ENCODE results near the gene MUC20. TPM values are rescaled to one million over a fixed set of nuclear protein-coding genes. Genes with fewer than 3 reads are reported as not detected.
"Not testable (repeated sequence)": the region's sequence is repeated elsewhere in the genome, so short reads cannot be mapped to it uniquely, and the experiment has no call there.

MUC20 gene
- total RNA-seq, 1 donor from 2014 or later: 0.21 TPM

DNA sequence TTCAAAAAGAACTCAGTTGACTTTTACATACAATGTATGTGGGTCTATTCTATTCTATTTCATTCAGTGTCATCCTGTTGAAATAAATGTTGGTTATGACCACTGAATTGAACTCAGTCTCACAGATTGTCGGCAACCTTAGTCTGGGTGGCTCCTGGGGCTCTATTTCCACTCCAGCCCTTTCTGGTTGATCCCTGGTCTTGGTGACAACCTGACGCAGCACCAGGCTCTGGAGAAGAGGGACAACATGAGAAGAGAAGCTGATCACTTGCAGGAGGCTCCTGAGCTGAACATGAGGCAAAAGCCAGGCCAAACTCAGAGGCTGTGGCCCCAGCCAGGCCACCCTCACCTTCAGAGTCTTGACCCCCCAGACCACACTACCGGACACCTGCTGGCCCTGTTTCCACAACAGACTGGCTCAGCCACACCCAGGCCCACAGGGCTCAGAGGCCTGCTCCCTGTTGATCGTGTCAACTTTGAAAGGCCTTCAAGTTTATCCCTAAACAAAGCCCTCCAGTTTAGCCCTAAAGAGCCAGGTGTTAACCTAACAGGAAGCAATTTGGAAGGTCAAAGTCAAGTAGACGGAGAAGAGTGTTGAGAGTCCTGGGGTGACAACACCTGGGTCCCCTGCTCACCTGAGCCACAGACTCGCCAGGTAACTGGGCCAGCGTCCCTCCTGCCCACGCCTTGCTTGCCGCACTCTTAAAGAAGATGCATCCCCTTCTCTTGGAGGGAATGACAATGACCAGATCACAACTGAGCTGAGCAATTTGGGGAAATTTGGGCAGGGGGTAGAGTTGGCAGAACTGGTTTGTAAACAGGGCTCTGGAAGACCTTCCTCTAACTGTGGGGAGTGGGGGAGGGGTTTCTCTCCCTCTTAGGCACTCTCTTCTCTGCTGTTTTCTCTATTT is 15.4 kb upstream of the MUC20 start:
- peaks cover 4% of the 10 kb centered on the region for H3K4me1 Mint-ChIP-seq (ENCODE audit: unreplicated experiment)
- H3K36me3 Mint-ChIP-seq (ENCODE audit: low read depth, unreplicated experiment): peaks cover 4% of the 10 kb centered on the region
- no peaks in the 10 kb centered on the region for H3K9me3 Mint-ChIP-seq (ENCODE audit: unreplicated experiment)
- H3K4me3 Mint-ChIP-seq (ENCODE audit: unreplicated experiment): no peak overlapping the region
- H3K27me3 Mint-ChIP-seq (ENCODE audit: unreplicated experiment): peaks cover 7% of the 10 kb centered on the region
- no peak overlapping the region for H3K27ac Mint-ChIP-seq (ENCODE audit: unreplicated experiment)
- TF ChIP-seq, protein P1, sequence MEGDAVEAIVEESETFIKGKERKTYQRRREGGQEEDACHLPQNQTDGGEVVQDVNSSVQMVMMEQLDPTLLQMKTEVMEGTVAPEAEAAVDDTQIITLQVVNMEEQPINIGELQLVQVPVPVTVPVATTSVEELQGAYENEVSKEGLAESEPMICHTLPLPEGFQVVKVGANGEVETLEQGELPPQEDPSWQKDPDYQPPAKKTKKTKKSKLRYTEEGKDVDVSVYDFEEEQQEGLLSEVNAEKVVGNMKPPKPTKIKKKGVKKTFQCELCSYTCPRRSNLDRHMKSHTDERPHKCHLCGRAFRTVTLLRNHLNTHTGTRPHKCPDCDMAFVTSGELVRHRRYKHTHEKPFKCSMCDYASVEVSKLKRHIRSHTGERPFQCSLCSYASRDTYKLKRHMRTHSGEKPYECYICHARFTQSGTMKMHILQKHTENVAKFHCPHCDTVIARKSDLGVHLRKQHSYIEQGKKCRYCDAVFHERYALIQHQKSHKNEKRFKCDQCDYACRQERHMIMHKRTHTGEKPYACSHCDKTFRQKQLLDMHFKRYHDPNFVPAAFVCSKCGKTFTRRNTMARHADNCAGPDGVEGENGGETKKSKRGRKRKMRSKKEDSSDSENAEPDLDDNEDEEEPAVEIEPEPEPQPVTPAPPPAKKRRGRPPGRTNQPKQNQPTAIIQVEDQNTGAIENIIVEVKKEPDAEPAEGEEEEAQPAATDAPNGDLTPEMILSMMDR (IDR thresholded peaks at IDR 0.05; ENCODE audit: unreplicated experiment): no peak
- no peak for DNase-seq (ENCODE audit: low spot score)

DNA sequence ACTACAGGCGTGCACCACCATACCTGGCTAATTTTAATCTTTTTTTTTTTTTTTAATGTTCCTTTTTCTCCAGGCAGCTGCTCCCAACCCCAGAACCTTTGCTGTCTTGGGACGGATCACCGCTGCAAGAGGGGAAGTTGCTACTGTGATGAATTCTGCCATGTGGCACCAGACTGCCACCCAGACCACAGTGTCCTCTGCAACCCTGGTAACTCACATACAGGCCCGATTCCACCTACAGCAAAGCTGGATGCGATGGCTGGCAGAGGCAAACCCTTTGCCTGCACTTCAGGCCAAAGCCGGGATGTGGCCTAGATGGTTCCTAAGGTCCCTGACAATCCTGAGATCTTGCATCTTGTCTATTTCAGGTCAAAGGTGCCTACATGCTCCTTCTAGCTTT is 12.7 kb upstream of the MUC20 start:
- peaks cover 4% of the 10 kb centered on the region for H3K36me3 Mint-ChIP-seq (ENCODE audit: low read depth, unreplicated experiment)
- peaks cover 7% of the 10 kb centered on the region for H3K27me3 Mint-ChIP-seq (ENCODE audit: unreplicated experiment)
- peaks cover 4% of the 10 kb centered on the region for H3K4me1 Mint-ChIP-seq (ENCODE audit: unreplicated experiment)
- H3K27ac Mint-ChIP-seq (ENCODE audit: unreplicated experiment): no peak overlapping the region
- no peak for DNase-seq (ENCODE audit: low spot score)
- TF ChIP-seq, protein P1 (IDR thresholded peaks at IDR 0.05; ENCODE audit: unreplicated experiment): no peak
- no peaks in the 10 kb centered on the region for H3K9me3 Mint-ChIP-seq (ENCODE audit: unreplicated experiment)
- H3K4me3 Mint-ChIP-seq (ENCODE audit: unreplicated experiment): no peak overlapping the region

DNA sequence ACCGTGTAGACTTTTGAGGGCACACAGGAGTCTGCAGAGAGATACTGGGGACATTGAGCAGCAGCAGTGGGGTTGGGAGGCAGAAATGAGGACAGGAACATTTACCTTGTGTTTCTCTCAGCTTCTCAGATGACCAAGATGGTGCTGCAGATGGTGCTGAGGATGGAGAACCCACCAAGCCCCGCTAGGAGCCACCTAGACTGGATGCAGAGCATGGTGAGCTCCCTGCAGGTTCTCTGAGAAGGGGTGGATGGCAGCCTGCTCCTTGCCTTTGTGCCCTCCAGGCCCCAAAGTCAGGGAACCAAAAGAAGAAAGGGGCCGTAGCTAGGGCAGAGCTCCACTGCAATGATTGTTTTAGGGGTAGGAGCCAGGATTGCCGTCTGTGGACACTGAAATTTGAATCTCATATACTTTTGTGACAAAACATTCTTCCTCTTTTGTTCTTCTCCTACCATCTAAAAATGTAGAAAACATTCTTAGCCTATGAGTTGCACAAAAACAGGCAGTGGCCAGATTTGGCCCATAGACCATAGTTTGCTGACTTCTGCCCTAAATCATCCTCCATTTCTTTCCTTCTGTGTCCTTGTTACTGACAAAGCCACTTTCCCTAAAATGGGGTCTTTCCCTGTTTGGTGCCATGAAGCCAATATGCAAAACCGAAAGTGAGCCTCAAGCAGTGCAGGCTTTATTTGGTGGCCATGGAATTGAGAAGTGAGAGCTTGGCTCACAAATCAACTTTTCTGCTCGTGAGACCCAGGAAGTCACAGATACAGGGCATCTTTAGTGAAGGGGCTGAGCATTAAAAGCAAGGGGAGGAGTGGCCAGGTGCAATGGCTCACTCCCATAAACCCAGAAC is 11.9 kb upstream of the MUC20 start:
- peaks cover 4% of the 10 kb centered on the region for H3K36me3 Mint-ChIP-seq (ENCODE audit: low read depth, unreplicated experiment)
- no peak overlapping the region for H3K4me3 Mint-ChIP-seq (ENCODE audit: unreplicated experiment)
- H3K9me3 Mint-ChIP-seq (ENCODE audit: unreplicated experiment): no peaks in the 10 kb centered on the region
- no peak overlapping the region for H3K27ac Mint-ChIP-seq (ENCODE audit: unreplicated experiment)
- peaks cover 4% of the 10 kb centered on the region for H3K4me1 Mint-ChIP-seq (ENCODE audit: unreplicated experiment)
- TF ChIP-seq, protein P1 (IDR thresholded peaks at IDR 0.05; ENCODE audit: unreplicated experiment): no peak
- no peak for DNase-seq (ENCODE audit: low spot score)
- peaks cover 7% of the 10 kb centered on the region for H3K27me3 Mint-ChIP-seq (ENCODE audit: unreplicated experiment)

DNA sequence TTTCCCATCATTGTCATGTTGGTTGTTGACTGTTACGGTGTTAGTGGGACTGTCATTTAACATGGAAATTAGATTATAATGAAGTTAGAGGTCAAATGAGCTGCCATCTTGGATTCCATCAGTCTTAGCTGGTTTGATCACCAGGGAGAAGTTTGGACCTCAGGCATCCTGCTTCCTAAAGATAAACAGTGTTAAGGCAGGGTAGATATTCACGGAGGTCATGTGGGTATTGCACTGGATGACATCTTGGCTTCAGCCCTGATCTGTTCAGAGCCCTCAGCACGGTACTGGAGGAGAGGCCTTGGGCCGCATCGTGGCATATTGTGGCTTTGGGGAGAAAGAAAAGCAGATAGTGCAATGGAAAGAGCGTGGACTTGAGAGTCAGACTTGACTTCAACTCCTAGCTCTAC is 11.1 kb upstream of the MUC20 start:
- no peaks in the 10 kb centered on the region for H3K4me1 Mint-ChIP-seq (ENCODE audit: unreplicated experiment)
- H3K27ac Mint-ChIP-seq (ENCODE audit: unreplicated experiment): no peak overlapping the region
- no peaks in the 10 kb centered on the region for H3K9me3 Mint-ChIP-seq (ENCODE audit: unreplicated experiment)
- H3K4me3 Mint-ChIP-seq (ENCODE audit: unreplicated experiment): no peak overlapping the region
- peaks cover 4% of the 10 kb centered on the region for H3K36me3 Mint-ChIP-seq (ENCODE audit: low read depth, unreplicated experiment)
- H3K27me3 Mint-ChIP-seq (ENCODE audit: unreplicated experiment): peaks cover 8% of the 10 kb centered on the region
- no peak for DNase-seq (ENCODE audit: low spot score)
- TF ChIP-seq, protein P1 (IDR thresholded peaks at IDR 0.05; ENCODE audit: unreplicated experiment): no peak

DNA sequence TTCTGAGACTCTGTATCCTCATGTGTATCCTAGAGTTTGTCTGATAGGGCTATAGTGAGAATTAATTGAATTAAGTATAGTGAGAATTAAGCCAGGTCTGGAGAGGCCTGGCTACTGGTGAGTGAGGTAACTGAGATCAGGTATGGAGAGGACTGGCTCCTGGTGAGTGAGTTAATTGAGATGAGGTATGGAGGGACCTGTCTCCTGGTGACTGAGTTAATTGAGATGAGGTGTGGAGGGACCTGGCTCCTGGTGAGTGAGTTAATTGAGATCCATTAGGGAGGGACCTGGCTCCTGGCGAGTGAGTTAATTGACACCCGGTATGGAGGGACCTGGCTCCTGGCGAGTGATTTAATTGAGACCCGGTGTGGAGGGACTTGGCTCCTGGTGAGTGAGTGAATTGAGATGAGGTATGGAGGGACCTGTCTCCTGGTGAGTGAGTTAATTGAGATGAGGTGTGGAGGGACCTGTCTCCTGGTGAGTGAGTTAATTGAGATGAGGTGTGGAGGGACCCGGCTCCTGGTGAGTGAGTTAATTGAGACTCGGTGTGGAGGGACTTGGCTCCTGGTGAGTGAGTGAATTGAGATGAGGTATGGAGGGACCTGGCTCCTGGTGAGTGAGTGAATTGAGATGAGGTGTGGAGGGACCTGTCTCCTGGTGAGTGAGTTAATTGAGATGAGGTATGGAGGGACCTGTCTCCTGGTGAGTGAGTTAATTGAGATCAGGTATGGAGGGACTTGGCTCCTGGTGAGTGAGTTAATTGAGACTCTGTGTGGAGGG is 10.5 kb upstream of the MUC20 start:
- not testable (repeated sequence) for H3K4me1 Mint-ChIP-seq (ENCODE audit: unreplicated experiment); DNase-seq (ENCODE audit: low spot score); H3K36me3 Mint-ChIP-seq (ENCODE audit: low read depth, unreplicated experiment); H3K27me3 Mint-ChIP-seq (ENCODE audit: unreplicated experiment); H3K9me3 Mint-ChIP-seq (ENCODE audit: unreplicated experiment); H3K4me3 Mint-ChIP-seq (ENCODE audit: unreplicated experiment); H3K27ac Mint-ChIP-seq (ENCODE audit: unreplicated experiment)

DNA sequence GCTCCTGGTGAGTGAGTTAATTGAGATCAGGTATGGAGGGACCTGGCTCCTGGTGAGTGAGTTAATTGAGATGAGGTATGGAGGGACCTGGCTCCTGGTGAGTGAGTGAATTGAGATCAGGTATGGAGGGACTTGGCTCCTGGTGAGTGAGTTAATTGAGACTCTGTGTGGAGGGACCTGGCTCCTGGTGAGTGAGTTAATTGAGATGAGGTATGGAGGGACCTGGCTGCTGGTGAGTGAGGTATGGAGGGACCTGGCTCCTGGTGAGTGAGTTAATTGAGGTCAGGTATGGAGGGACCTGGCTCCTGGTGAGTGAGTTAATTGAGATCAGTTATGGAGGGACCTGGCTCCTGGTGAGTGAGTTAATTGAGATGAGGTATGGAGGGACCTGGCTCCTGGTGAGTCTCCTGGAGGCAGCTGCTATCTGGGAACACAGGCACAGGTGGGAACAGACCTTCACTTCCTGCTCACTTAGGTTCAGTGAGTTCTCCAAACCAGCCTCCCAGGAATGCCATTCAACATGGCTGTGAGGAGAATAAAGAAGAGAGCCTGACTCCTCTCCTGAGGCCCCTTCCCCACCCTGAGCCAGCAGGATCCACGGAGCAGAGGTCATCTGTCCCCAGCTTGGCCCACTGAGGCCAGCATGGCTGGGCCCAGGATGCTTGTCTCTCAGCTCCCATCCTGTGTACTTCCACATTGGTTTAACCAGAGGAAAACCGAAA is 9.5 kb upstream of the MUC20 start:
- not testable (repeated sequence) for H3K4me1 Mint-ChIP-seq (ENCODE audit: unreplicated experiment); H3K9me3 Mint-ChIP-seq (ENCODE audit: unreplicated experiment); DNase-seq (ENCODE audit: low spot score); H3K27me3 Mint-ChIP-seq (ENCODE audit: unreplicated experiment); H3K36me3 Mint-ChIP-seq (ENCODE audit: low read depth, unreplicated experiment); H3K27ac Mint-ChIP-seq (ENCODE audit: unreplicated experiment); H3K4me3 Mint-ChIP-seq (ENCODE audit: unreplicated experiment)

Measured in endothelial cell (in vitro differentiated cells).